ENCODE measurements around the gene HCN2. TPM values are rescaled to one million over a fixed set of nuclear protein-coding genes. Genes with fewer than 3 reads are reported as not detected.

Gene HCN2
- total and polyA plus RNA-seq, 2 of the 8 experiments (the other 6 are each of a cell fraction or from before 2014, with no cell fraction given) = 1.0 to 4.0 TPM

GRCh38 chr19:547117-547516 lies 42.6 kb upstream of the HCN2 start:
- CTCF ChIA-PET (ENCODE audit: partially characterized antibody) = no interaction called here
- Histone ChIP-seq H3K4me1 (replicated peaks in 1 of 4; ENCODE audit: control insufficient read depth in 3 of 4, insufficient read depth in 4 of 4, low read length in 3 of 4) (peaks cover 0 to 3% (median under 1%) of the 10 kb centered on the region in 4 experiments; a peak in 3 of 7 replicates), H2AK5ac (ENCODE audit: low read depth, low read length) (no peak overlapping the region), H2BK5ac (ENCODE audit: low read depth, low read length) (no peak overlapping the region), H4K8ac (ENCODE audit: extremely low read depth, insufficient read depth, low read length) (peak overlapping the region; percentile 51; the same call in 1 of the 2 replicates), H3K79me1 (ENCODE audit: low read depth, low read length) (no peaks in the 10 kb centered on the region), H4K91ac (replicated peaks; ENCODE audit: insufficient read length, low read length) (no peak overlapping the region), H2BK120ac (replicated peaks; ENCODE audit: low read depth, low read length) (no peak overlapping the region), H3K27ac (ENCODE audit: low read depth, low read length) (no peak overlapping the region), H2BK15ac (ENCODE audit: low read length) (no peak overlapping the region), H3K4me3 (ENCODE audit: extremely low read depth in 1 of 4, insufficient read depth in 2 of 4, low read depth in 3 of 4, low read length in 4 of 4) (no peak overlapping the region), H3K36me3 (ENCODE audit: control insufficient read depth in 2 of 4, insufficient read depth in 4 of 4, low read length in 3 of 4) (peaks cover 0 to 5% (median under 1%) of the 10 kb centered on the region in 4 experiments; a peak in 2 of 8 replicates), H3K27me3 (replicated peaks in 1 of 4; ENCODE audit: control insufficient read depth in 3 of 4, extremely low read depth in 1 of 4, insufficient read depth in 3 of 4, low read length in 3 of 4) (no peaks in the 10 kb centered on the region), H3K4me2 (ENCODE audit: insufficient read depth in 1 of 2, low read depth in 2 of 2, low read length in 2 of 2) (no peak overlapping the region), H3K9me3 (ENCODE audit: insufficient read depth in 2 of 2, low read depth in 1 of 2, low read length in 1 of 2) (no peaks in the 10 kb centered on the region), H2AFZ (ENCODE audit: low read length) (no peak overlapping the region), H3K79me2 (ENCODE audit: control insufficient read depth in 1 of 2, insufficient read depth in 2 of 2, low read length in 2 of 2) (no peaks in the 10 kb centered on the region), H3K56ac (replicated peaks; ENCODE audit: insufficient read length, low read depth, low read length) (no peak overlapping the region), H4K20me1 (replicated peaks in 1 of 2; ENCODE audit: control insufficient read depth in 1 of 2, insufficient read depth in 2 of 2, low read length in 2 of 2) (peaks cover 2 to 9% of the 10 kb centered on the region in 2 experiments), H3K4ac (replicated peaks; ENCODE audit: insufficient read length, low read depth, low read length) (no peak overlapping the region), H3K9ac (replicated peaks in 1 of 4; ENCODE audit: extremely low read depth in 1 of 4, low read depth in 3 of 4, low read length in 3 of 4) (no peak overlapping the region), H3K23ac (ENCODE audit: insufficient read length) (no peak overlapping the region), H3K23me2 (ENCODE audit: low read depth, low read length) (peaks cover 3% of the 10 kb centered on the region; the same call in 1 of the 2 replicates), H3K14ac (ENCODE audit: insufficient read length) (no peak overlapping the region), H3K18ac (ENCODE audit: extremely low read depth, low read length) (no peak overlapping the region), H4K5ac (ENCODE audit: insufficient read length, low read depth, low read length) (no peak overlapping the region), H2BK12ac (ENCODE audit: low read depth, low read length) (no peak overlapping the region), H2BK20ac (ENCODE audit: low read length) (no peak overlapping the region)
- WGBS, 2 experiments (ENCODE audit: extremely low coverage in 1 of 2, insufficient coverage in 1 of 2, insufficient read length in 1 of 2, insufficient replicate concordance in 2 of 2, low coverage in 1 of 2, low lambda C conversion rate in 2 of 2, missing lambda C conversion rate in 1 of 2) = 94% methylated on average over 8 of the region's 15 CpGs; no CpG with 5 or more reads in 1 of the 2 experiments
- FAIRE-seq = no peak
- no peak for DNase-seq (ENCODE audit: low read depth in 1 of 2, low spot score in 2 of 2)
- POLR2A ChIA-PET (ENCODE audit: partially characterized antibody) = interaction anchor here (0.9 to 7.3 kb wide), 7 partner anchors 8 to 38 kb away, joined by 3 to 40 read pairs (median 4); partner anchors contain the start of gene CDC34
- TF ChIP-seq ATF3 (IDR thresholded peaks at IDR 0.05; ENCODE audit: insufficient read depth, low read depth, low read length) = no peak
- TF ChIP-seq CEBPB (IDR thresholded peaks at IDR 0.05; ENCODE audit: low read depth, low read length) = no peak
- TF ChIP-seq JUND (IDR thresholded peaks at IDR 0.05; ENCODE audit: low read length) = no peak
- TF ChIP-seq SIRT6 (IDR thresholded peaks at IDR 0.05; ENCODE audit: low read length) = no peak
- TF ChIP-seq SUZ12 (IDR thresholded peaks at IDR 0.05; ENCODE audit: low read length) = no peak
- TF ChIP-seq TCF12 (IDR thresholded peaks at IDR 0.05; ENCODE audit: low read depth, low read length) = no peak
- no peak for TF ChIP-seq RXRA (IDR thresholded peaks at IDR 0.05; ENCODE audit: insufficient read depth, low read depth, low read length)
- no peak for TF ChIP-seq EZH2 (IDR thresholded peaks at IDR 0.05; ENCODE audit: low read depth, low read length, severe bottlenecking)
- TF ChIP-seq TAF1 (IDR thresholded peaks at IDR 0.05; ENCODE audit: low read depth, low read length) = no peak
- TF ChIP-seq SP2 (IDR thresholded peaks at IDR 0.05; ENCODE audit: low read length) = no peak
- no peak for TF ChIP-seq ATF2 (IDR thresholded peaks at IDR 0.05; ENCODE audit: low read length)
- TF ChIP-seq YY1 (IDR thresholded peaks at IDR 0.05; ENCODE audit: low read depth, low read length) = no peak
- TF ChIP-seq CBX8 (IDR thresholded peaks at IDR 0.05; ENCODE audit: borderline replicate concordance, low read depth, low read length) = no peak
